ENCODE measurements around the gene RHBDL2.
"Not testable (repeated sequence)": the region's sequence is repeated elsewhere in the genome, so short reads cannot be mapped to it uniquely, and the experiment has no call there.

Gene RHBDL2
- 0 reads per million in 2 donors for total RNA-seq

- DNase-seq = no peak
Measured at GRCh38 chr1:38941527-38942019, at the start of gene RHBDL2. RHBDL2 (minus strand) TSS chr1:38941830; CDS start chr1:38919212, 22,618 bp downstream.

GRCh38 chr1:38990738-38991637, 49.4 kb upstream of the RHBDL2 start, which contains the start of gene AKIRIN1:
AKIRIN1 (plus strand) TSS chr1:38991276; CDS start chr1:38991381, 105 bp downstream.
- DNase-seq = peak; percentile 87 to 96 (median 89)

- DNase-seq = no peak
Measured at GRCh38 chr1:38990386-38990737, 48.7 kb upstream of the RHBDL2 start.

- DNase-seq = no peak
Measured at GRCh38 chr1:38989979-38990378, 48.3 kb upstream of the RHBDL2 start.

- not testable (repeated sequence) for DNase-seq
Measured at GRCh38 chr1:38979380-38979779, 37.8 kb upstream of the RHBDL2 start.

GRCh38 chr1:38978245-38978542, 36.6 kb upstream of the RHBDL2 start:
- peak in 1 of 5 experiments; percentile 15 for DNase-seq

- DNase-seq = peak in 4 of 5 experiments; percentile 18 to 90 (median 67)
Measured at GRCh38 chr1:38977399-38978244, 36.0 kb upstream of the RHBDL2 start.

- no peak for DNase-seq
Measured at GRCh38 chr1:38973659-38974437, 32.2 kb upstream of the RHBDL2 start.

- DNase-seq = not testable (repeated sequence)
Measured at GRCh38 chr1:38973145-38973544, 31.5 kb upstream of the RHBDL2 start.

- peak in 1 of 5 experiments; percentile 16 for DNase-seq
Measured at GRCh38 chr1:38964140-38964548, 22.5 kb upstream of the RHBDL2 start.

- DNase-seq = no peak
Measured at GRCh38 chr1:38962560-38962959, 20.9 kb upstream of the RHBDL2 start.

GRCh38 chr1:38962113-38962512, 20.5 kb upstream of the RHBDL2 start:
- no peak for DNase-seq

- DNase-seq = no peak
Measured at GRCh38 chr1:38958967-38959366, 17.3 kb upstream of the RHBDL2 start.

GRCh38 chr1:38953433-38953860, 11.8 kb upstream of the RHBDL2 start:
- DNase-seq = peak in 1 of 5 experiments; percentile 8

- DNase-seq = no peak
Measured at GRCh38 chr1:38950553-38950952, 8.9 kb upstream of the RHBDL2 start.

- DNase-seq = no peak
Measured at GRCh38 chr1:38944547-38944946, 2.9 kb upstream of the RHBDL2 start.

- DNase-seq = no peak
Measured at GRCh38 chr1:38942664-38943428, 1.2 kb upstream of the RHBDL2 start.

GRCh38 chr1:38941093-38941492, 537 bp downstream of the RHBDL2 start:
- no peak for DNase-seq

- no peak for DNase-seq
Measured at GRCh38 chr1:38940339-38941047, 1.1 kb downstream of the RHBDL2 start.

GRCh38 chr1:38938722-38939260, 2.8 kb downstream of the RHBDL2 start:
- DNase-seq = no peak

- DNase-seq = peak in 1 of 5 experiments; percentile 47
Measured at GRCh38 chr1:38932571-38932970, 9.1 kb downstream of the RHBDL2 start.
